Esophagus mucosa (tissue), 1 donor: ENCODE measurements around the gene EIF3L. TPM values are rescaled to one million over a fixed set of nuclear protein-coding genes. Genes with fewer than 3 reads are reported as not detected.
"Not testable (repeated sequence)": the region's sequence is repeated elsewhere in the genome, so short reads cannot be mapped to it uniquely, and the experiment has no call there.

Experiments used
- ATAC-seq: fragments of 200-7000 bp; cut with Tn5 transposase; one replicate; pipeline ENCODE4 v1.9.1; 2020
- total RNA-seq: library from RNA; stranded (reverse); gene quantifications from one replicate; pipeline ENCODE4 v1.2.4, GENCODE V29; 2023
- donor health status: DM: yes; HTN: yes; CAD: no.

The EIF3L gene
- total RNA-seq, result 358 TPM

DNA sequence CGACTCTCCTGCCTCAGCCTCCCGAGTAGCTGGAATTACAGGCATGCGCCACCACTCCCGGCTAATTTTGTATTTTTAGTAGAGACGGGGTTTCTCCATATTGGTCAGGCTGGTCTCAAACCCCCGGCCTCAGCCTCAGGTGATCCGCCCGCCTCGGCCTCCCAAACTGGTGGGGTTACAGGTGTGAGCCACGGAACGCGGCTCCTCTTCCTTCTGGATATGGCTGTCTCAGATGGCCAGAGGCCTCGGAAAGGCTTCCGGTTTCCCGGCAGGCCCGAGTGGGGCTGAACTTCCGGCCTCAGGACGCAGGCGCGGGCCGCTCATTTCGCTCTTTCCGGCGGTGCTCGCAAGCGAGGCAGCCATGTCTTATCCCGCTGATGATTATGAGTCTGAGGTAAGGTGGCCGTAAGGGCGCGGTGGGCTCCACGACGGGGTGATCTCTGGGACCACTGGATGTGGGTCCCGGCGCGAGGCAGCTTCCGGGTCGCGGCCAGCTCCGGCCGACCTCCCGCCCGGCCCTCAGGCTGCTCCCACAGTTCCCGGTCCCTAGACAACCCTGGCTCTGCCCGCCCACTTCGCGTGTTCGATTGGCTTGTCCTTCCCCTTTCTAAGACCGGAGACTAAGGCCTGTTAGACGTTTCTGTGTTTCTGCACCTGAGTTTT is at the start of gene EIF3L:
Gene EIF3L, plus strand, starts transcription at position 331 of the 663 bp plus-strand sequence. Its CDS starts 31 bp downstream, at position 362.
- ATAC-seq, result peak; percentile 78

DNA sequence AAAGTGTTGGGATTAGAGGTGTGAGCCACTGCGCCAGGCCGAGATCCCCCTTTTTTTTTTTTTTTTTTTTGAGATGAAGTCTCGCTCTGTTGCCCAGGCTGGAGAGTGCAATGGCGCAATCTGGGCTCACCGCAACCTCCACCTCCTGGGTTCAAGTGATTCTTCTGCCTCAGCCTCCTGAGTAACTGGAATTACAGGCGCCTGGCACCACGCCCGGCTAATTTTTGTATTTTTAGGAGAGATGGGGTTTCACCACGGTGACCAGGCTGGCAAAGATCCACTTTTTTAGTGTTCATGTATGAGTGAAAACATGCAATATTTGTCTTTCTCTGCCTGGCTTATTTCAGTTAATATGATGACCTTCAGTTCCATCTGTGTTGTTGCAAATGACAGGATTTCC is 49.2 kb upstream of the EIF3L start:
- ATAC-seq, result not testable (repeated sequence)

DNA sequence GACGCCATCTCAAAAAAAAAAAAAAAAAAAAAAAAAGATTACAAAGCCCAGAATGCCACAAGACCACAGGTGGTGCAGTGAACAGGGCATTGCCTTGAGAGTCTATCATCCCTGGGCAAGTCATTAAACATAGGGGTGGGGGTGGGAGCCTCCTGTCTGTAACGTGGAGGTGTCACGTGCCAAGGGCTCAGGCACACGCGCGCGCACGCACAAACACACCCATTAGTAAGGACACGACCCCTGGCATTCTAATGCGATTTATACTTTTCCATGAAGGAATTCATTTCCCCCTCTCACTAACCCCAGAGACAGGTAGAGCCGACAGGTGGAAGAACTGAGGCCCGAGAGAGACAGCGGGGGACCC is 47.3 kb upstream of the EIF3L start:
- no peak for ATAC-seq

DNA sequence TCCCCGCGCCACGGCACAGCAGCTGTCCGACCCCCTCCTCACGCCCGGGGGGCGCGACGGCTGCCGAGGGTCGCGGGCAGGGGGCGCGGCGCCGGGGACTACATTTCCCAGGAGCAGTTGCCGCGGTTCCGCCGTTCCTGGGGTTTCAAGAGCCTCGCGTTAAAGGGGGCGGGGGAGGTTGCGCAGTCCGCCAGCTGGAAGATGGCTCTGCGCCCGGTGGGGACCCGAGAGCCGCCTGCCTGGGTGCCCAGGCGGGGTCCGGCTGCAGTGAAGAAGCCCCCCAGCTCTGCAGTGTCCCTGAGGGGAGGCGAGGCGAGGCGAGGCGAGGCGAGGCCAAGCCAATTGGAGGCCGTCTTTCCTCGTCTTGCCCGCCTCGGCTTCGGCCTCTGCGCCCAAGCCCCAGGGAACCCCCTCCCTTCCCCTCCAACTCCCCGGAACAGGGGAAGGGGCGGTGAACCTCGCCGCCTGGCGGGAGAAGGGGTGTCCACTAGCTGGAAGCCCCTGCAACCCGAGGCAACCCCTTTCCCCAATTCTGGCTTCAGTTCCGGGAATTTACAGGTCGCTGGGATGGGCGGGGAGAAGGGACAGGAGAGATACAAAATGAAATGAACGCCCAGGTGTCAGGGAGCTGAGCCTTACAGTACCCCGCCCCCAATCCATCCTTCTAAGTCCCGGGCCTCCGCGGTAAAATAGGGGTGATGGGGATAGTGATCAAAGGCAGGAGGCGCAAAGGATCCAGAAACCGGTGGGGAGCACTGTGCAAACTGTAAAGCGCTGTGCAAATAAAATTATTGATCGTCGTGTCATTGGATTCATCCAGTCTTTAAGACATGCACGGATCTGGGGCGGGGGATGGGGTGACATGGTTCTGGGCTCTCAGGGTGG is 46.7 kb upstream of the EIF3L start:
- peak; percentile 4 for ATAC-seq

DNA sequence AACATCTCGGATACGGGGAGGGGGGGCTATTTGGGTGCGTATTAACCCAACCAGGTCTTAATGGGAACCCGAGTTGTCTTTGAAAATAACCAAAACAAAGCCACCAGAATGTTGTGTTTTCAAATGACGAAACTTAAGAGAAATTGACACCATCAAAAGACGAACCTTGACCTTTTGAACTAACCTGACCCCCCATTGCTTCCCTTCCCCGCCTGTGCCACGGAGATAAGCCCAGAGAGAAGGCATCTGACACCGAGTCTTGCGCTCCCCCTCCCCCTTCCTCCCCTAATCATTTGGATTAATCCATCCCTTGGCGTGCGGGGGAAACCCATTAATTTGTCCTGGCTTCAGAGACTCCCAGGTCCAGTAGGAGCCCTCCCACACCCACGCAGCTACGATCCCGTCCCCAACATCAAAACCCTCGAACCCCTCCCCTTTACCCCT is 46.0 kb upstream of the EIF3L start:
- ATAC-seq, result no peak

DNA sequence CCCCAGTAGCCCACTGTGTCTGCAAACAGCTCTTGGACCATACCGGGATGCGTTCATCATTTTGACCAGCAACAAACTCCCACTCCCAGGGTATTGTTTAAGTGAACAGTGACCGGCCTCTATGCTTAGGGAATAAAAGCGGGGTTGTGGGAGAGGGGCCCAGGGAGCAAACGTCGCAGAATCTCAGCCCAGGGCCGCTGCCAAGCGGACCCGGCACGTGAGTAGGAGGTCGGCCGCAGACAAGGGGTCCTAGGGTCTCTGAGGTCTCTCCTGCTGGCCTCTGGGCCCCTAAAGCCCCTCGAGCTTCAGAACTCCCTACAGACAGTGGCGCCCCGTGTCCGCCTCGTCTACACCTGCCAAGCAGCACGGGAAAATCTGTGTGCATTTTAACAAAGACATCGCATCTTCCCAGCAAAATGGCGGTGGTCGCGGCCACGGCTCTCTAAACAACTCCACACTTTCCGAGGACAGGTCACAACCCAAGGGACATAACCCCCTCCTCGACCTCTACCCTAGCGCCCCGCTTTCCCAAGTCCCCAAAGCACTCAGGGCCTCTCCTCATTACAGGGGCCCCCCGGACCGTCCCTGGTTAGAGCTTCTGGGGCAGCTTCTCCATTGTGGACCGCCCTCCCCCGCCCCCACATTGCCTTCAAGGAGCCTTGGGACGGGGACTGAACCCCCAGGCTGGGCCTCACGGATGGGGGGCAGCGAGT is 45.4 kb upstream of the EIF3L start:
- ATAC-seq, result no peak

DNA sequence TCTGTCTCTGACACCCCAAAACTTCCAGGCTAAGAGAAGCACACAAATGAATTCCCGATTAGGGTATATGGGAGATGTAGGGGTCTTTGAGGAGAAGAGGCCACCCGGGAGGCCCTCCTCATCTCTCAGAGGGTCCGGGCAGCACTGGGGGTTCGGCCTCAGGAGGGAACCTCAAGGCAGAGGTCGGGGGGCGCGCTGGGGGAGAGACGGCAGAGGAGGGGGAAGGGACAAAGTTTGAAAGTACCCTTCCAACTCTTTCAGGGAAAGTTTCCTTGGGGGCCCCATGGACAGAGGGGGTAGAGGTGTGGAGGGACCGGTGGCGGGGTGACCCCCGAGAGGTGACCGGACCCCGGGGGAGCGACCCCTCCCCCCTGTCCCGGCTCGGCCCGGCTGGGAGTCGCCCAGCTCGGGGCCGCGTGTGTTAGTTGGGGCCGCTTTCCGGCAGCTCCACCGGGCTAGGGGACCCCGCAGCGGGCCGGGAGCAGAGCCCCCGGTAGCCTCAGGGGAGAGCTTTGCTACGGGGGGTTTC is 44.8 kb upstream of the EIF3L start:
- no peak for ATAC-seq

DNA sequence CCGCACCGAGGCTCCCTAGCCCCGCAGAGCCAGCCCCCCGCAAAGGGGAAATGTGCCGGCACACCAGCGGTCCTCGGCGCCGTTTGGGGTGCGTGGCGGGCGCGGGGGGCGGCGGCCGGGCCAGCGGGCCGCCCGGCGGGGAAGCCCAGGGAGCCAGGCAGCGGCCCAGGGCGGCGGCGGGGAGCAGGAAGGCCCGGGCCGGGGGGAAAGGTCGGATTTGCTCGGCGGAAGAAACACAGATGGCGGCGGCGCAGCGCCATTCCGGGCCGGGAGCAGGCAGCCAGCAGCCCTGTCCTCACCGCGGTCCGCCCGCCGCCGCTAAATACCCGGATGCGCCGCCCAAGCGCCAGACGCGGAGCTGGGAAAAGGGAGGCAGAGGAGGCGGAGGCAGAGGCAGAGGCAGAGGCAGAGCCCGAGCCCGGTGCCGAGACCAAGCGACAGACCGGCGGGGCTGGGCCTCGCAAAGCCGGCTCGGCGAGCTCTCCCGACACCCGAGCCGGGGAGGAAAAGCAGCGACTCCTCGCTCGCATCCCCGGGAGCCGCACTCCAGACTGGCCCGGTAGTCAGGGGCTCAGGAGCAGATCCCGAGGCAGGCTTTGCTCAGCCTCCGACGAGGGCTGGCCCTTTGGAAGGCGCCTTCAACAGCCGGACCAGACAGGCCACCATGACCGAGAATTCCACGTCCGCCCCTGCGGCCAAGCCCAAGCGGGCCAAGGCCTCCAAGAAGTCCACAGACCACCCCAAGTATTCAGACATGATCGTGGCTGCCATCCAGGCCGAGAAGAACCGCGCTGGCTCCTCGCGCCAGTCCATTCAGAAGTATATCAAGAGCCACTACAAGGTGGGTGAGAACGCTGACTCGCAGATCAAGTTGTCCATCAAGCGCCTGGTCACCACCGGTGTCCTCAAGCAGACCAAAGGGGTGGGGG is 44.1 kb upstream of the EIF3L start:
- peak; percentile 65 for ATAC-seq

DNA sequence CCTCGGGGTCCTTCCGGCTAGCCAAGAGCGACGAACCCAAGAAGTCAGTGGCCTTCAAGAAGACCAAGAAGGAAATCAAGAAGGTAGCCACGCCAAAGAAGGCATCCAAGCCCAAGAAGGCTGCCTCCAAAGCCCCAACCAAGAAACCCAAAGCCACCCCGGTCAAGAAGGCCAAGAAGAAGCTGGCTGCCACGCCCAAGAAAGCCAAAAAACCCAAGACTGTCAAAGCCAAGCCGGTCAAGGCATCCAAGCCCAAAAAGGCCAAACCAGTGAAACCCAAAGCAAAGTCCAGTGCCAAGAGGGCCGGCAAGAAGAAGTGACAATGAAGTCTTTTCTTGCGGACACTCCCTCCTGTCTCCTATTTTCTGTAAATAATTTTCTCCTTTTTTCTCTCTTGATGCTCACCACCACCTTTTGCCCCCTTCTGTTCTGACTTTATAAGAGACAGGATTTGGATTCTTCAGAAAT is 43.4 kb upstream of the EIF3L start:
- ATAC-seq, result no peak

DNA sequence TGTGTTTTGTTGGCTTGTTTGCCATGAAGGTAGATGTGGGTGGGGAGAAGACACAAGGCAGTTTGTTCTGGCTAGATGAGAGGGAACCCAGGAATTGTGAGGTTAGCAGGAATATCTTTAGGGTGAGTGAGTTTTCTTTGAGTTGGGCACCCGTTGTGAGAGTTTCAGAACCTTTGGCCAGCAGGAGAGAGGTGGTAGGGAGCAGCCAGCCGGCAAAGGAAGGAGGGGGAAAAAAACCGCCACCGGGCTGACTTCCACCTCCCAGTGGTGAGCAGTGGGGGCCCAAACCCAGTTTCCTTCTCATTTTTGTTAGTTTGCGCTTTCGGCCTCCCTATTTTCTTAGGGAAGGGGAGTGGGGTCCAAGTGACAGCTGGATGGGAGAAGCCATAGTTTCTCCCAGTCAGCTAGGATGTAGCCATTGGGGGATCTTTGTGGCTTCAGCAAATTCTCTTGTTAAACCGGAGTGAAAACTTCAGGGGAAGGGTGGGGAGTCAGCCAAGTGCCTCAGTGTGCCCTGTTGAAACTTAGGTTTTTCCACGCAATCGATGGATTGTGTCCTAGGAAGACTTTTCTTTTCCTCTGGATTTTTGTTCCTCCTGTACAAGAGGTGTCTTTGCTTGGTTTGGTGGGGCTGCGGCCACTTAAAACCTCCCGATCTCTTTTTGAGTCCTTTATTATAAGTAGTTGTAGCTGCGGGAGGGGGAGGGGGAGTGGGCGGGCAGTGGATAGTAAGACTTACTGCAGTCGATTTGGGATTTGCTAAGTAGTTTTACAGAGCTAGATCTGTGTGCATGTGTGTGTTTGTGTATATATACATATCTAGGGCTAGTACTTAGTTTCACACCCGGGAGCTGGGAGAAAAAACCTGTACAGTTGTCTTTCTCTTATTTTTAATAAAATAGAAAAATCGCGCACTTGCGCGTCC is 42.5 kb upstream of the EIF3L start:
- ATAC-seq, result no peak

DNA sequence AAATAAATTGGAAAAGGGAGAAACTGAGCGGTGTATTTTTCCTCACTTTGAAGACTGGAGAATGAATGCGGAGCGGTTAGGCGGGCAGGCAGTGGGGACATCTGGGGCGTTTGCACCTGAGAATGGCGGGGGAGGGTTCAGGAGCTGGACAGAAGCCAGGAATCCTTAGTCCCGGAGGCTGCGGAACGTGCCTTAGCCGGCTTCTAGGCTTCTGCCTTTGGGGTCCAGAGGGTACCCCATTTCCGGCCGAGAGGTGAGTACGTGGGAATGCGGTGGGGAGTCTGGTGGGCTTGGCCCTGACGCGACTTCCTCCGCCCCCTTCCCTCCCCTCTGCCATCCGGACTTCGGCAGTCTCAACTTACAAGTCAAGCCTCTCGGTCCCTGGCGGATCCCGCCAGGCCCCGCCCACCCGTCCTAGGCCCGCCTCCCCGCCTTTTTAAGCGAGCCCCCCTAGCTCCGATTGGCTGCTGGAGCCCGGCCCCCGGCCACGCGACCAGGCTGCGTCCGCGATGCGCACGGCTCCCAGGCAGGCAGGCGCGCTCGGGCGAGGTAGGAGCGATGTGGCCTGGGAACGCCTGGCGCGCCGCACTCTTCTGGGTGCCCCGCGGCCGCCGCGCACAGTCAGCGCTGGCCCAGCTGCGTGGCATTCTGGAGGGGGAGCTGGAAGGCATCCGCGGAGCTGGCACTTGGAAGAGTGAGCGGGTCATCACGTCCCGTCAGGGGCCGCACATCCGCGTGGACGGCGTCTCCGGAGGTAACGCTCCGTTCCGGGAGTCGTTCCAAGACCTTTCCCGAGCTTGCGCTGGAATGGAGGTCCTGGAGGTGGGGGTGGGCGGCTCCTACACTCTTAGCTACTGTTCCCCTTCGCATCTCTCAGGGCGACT is 41.6 kb upstream of the EIF3L start, which contains the start of gene GCAT:
Gene GCAT, plus strand, starts transcription at position 525 of the 884 bp plus-strand sequence. Its CDS starts 34 bp downstream, at position 559.
- peak; percentile 87 for ATAC-seq

DNA sequence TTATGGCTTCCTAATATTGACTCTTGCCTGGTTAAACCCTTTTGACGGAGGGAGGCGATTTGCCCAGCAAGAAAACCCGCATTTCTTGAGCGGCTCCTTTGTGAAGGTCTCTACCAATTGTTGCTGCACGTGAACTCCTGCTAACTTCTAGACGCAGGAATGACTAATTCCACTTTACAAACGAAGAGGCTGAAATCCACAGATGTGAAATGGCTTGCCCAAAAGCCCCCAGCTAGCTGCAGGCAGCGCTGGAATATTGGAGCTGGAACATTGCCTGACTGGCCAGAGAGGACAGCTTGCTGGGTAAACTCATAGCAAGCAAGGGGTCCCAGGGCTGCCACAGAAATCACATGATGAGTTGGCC is 40.9 kb upstream of the EIF3L start:
- ATAC-seq, result no peak

DNA sequence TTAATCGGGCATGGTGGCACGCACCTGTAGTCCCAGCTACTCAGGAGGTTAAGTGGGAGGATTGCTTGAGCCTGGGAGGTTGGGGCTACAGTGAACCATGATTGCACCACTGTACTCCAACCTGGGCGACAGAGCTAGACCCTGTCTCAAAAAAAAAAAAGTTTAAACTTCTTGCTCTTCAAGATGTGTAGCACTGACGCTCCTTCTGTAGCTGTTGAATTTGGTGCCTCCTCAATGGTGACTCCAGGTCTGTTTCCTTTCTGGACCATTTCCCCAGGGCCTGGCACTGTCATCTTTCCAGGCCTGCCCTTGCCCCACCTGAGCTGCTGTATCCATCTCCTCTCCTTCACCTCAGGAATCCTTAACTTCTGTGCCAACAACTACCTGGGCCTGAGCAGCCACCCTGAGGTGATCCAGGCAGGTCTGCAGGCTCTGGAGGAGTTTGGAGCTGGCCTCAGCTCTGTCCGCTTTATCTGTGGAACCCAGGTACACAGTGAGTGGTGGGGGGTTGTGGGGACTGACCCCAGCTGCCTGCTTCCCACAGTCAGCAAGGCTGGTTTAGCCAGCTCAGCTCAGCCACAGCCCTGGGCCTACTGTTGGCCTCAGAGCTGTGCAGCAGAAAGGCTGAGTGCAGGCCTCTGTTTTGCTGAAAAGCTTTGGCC is 39.4 kb upstream of the EIF3L start:
- no peak for ATAC-seq

DNA sequence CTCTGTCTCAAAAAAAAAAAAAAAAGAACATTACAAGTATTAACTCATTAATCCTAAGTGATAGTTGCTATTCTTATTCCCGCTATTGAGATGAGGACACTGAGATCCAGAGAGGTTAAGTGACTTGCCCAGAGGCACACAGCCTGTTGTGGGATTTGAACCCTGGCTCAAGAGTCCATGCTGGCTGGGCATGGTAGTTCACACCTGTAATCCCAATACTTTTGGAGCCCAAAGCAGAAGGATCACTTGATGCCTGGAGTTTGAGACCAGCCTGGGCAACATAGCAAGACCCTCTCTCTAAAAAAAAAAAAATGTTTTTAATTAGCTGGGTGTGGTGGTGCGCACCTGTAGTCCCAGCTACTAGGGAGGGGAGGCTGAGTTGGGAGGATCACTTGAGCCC is 37.4 kb upstream of the EIF3L start:
- ATAC-seq, result no peak

DNA sequence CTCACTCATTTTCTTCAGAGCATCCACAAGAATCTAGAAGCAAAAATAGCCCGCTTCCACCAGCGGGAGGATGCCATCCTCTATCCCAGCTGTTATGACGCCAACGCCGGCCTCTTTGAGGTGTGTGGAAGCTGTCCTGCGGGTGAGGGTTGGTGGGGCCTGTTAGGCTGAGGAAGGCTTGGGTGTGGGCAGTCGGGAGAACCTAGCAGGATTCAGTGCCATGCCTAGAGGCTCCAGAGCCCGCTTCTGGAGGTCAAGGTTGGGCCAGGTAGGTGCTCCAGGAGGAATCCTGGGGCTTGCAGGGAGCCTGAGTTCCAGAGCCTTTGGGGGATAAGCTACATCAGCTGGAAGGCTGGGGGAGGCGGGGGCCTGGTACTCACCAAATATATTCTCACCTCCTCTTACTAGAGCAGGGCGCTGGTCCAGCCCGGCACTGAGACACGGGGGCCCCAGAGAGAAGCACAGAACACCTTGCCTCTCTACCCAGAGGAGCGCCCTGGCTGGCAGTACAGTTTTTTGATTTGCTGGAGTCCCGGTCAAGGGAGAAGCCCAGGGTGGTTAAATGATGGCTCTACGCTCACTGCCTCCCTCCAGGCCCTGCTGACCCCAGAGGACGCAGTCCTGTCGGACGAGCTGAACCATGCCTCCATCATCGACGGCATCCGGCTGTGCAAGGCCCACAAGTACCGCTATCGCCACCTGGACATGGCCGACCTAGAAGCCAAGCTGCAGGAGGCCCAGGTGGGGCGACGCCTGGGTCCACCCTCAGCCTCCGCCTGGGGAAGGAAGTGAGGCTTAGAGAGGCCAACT is 36.1 kb upstream of the EIF3L start:
- no peak for ATAC-seq

DNA sequence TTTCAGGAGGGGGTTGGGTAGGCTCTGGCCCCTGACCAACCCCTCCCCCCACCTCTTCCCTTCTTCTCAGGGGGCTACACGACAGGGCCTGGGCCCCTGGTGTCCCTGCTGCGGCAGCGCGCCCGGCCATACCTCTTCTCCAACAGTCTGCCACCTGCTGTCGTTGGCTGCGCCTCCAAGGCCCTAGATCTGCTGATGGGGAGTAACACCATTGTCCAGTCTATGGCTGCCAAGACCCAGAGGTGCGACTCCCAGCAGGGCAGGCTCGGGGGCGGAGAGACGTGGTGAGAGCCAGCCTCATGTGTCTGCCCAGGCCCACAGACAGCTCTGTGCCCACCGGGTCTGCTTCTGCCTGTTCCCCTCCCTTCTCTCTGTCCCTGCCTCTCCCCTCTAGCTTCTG is 33.6 kb upstream of the EIF3L start:
- no peak for ATAC-seq

DNA sequence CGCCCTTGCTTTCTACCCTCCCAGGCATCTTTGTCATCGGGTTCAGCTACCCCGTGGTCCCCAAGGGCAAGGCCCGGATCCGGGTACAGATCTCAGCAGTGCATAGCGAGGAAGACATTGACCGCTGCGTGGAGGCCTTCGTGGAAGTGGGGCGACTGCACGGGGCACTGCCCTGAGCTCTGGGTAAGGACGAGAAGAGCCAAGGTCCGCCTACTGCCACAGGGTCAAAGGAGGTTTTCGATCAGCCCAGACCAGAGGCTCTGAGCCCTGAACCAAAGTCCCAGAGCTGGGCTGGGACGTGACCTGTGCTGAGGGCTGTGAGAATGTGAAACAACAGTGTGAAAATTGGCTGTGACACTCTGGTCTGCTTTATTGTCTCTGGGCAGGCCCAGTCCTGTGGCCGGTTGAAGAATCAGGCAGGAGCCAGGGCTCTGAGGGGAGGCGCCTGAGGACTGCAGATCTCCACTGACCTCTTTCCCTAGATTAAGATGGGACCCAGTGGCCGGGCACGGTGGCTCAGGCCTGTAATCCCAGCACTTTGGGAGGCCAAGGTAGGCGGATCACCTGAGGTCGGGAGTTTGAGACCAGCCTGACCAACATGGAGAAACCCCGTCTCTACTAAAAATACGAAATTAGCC is 32.6 kb upstream of the EIF3L start:
- no peak for ATAC-seq
